Body of pancreas (tissue), 4 donors: ENCODE results near the gene GRHL3. TPM values are rescaled to one million over a fixed set of nuclear protein-coding genes. Genes with fewer than 3 reads are reported as not detected.

ENCODE experiments used
- ATAC-seq: fragments of 150-250 bp; one replicate; pipeline ENCODE4 v1.9.1; 2016
- DNase-seq, 4 donors: peaks; one replicate each; pipeline ENCODE4 v3.0.0-alpha.2; 2019
- H3K27ac ChIP-seq, 4 donors: fragments of 200-600 bp; sonication (generic); 1 replicate in 3 of 4; 2 replicates in 1 of 4; pipeline versions ENCODE4 v1.5.1 to v1.6.1; 2016 to 2019; ENCODE audit warnings: mild to moderate bottlenecking in 1 of 4, mixed read lengths in 1 of 4, moderate library complexity in 1 of 4
- H3K27me3 ChIP-seq, 2 donors: fragments of 200-600 bp; sonication (generic); one replicate each; pipeline ENCODE4 v1.6.0; 2016; ENCODE audit warnings: mild to moderate bottlenecking in 1 of 2
- H3K36me3 ChIP-seq, 2 donors: fragments of 200-600 bp; sonication (generic); replicated peaks in 1 of 2; 2 replicates each; pipeline ENCODE4 v1.5.1; 2016; ENCODE audit warnings: low read depth in 2 of 2; ENCODE audit not compliant: insufficient read depth in 1 of 2
- H3K4me1 ChIP-seq: fragments of 200-600 bp; sonication (generic); one replicate; pipeline ENCODE4 v1.6.0; 2016
- H3K4me3 ChIP-seq, 2 donors: fragments of 200-600 bp; sonication (generic); 1 replicate in 1 of 2; 2 replicates in 1 of 2; pipeline ENCODE4 v1.5.1; 2016 to 2019
- H3K9me3 ChIP-seq, 3 donors: fragments of 200-600 bp; sonication (generic); 1 replicate in 2 of 3; 2 replicates in 1 of 3; pipeline ENCODE4 v1.5.1; 2016
- CTCF ChIP-seq, 7 experiments: fragments of 450-650 bp in 4 of 7; fragments of 200-600 bp in 3 of 7; sonication (generic) in 3 of 7; IDR thresholded peaks; one replicate each; pipeline ENCODE4 v1.5.1; 2016 to 2019; ENCODE audit warnings: antibody characterized with exemption in 7 of 7
- POLR2A ChIP-seq, 3 donors: fragments of 450-650 bp; IDR thresholded peaks; one replicate each; pipeline ENCODE4 v1.6.1; 2016; ENCODE audit warnings: antibody characterized with exemption in 3 of 3, mild to moderate bottlenecking in 2 of 3
- WGBS, 2 donors: methylation state at CpG; one replicate each; pipeline ENCODE4 v1.1.5; 2017; 5-methylcytosine and 5-hydroxymethylcytosine counted together
- intact Hi-C: fragments of 100-400 bp; cut with DNase I; formaldehyde crosslinking; loops from one replicate; pipeline ENCODE4 v1.15.1; 2023
- total RNA-seq, 2 donors: library from RNA; depleted of rRNA; stranded (reverse); fragments of >200 nt; gene quantifications; one replicate each; pipeline ENCODE4 v1.1.0, GENCODE V29; 2016

The GRHL3 gene
- total RNA-seq, 2 donors from 2014 or later, result not detected

GRCh38 chr1:24282491-24282890 is 36.7 kb upstream of the GRHL3 start:
- intact Hi-C loops, result no loop called here
- H3K4me1 ChIP-seq, result peaks cover 14% of the 10 kb centered on the region

GRCh38 chr1:24283326-24284155 is 35.6 kb upstream of the GRHL3 start:
- DNase-seq (peak in 3 of 4 donors; percentile 14 to 46 (median 27)), ATAC-seq (peak; percentile 49)
- Histone ChIP-seq H3K4me3 (no peak overlapping the region), H3K36me3 (no peaks in the 10 kb centered on the region), H3K4me1 (peaks cover 14% of the 10 kb centered on the region), H3K9me3 (no peaks in the 10 kb centered on the region), H3K27me3 (no peaks in the 10 kb centered on the region), H3K27ac (peak overlapping the region in 2 of 4 donors; percentile 17 to 63)
- TF ChIP-seq CTCF (IDR thresholded peaks at IDR 0.05), result no peak
- TF ChIP-seq POLR2A (IDR thresholded peaks at IDR 0.05), result no peak
- WGBS, 2 donors, result 36 to 52% methylated on average over 9 to 10 of the region's 10 CpGs
- intact Hi-C loops, result no loop called here

More at GRCh38 chr1:24282491-24282890, 36.7 kb upstream of the GRHL3 start:
- Histone ChIP-seq H3K9me3 (no peaks in the 10 kb centered on the region), H3K4me3 (no peak overlapping the region), H3K36me3 (no peaks in the 10 kb centered on the region), H3K27me3 (no peaks in the 10 kb centered on the region), H3K27ac (no peak overlapping the region)
- ATAC-seq (no peak), DNase-seq (no peak)
- TF ChIP-seq POLR2A (IDR thresholded peaks at IDR 0.05) (no peak), CTCF (IDR thresholded peaks at IDR 0.05) (no peak)
- 70 to 74% methylated on average over 1 of the region's 1 CpG for WGBS, 2 donors

GRCh38 chr1:24284156-24284471 is 35.0 kb upstream of the GRHL3 start:
- Histone ChIP-seq H3K36me3 (no peaks in the 10 kb centered on the region), H3K27me3 (no peaks in the 10 kb centered on the region), H3K9me3 (no peaks in the 10 kb centered on the region), H3K27ac (peak overlapping the region in 1 of 4 donors; percentile 63), H3K4me1 (peaks cover 14% of the 10 kb centered on the region), H3K4me3 (no peak overlapping the region)
- WGBS, 2 donors, result 80 to 85% methylated on average over 6 to 8 of the region's 8 CpGs
- intact Hi-C loops, result no loop called here
- DNase-seq, result no peak
- ATAC-seq, result peak; percentile 21
- TF ChIP-seq CTCF (IDR thresholded peaks at IDR 0.05) (no peak), POLR2A (IDR thresholded peaks at IDR 0.05) (no peak)

GRCh38 chr1:24285231-24285630 is 33.9 kb upstream of the GRHL3 start:
- Histone ChIP-seq H3K9me3 (no peaks in the 10 kb centered on the region), H3K4me3 (no peak overlapping the region), H3K27ac (no peak overlapping the region), H3K36me3 (no peaks in the 10 kb centered on the region), H3K27me3 (no peaks in the 10 kb centered on the region), H3K4me1 (peaks cover 23% of the 10 kb centered on the region)
- no peak for TF ChIP-seq CTCF (IDR thresholded peaks at IDR 0.05)
- TF ChIP-seq POLR2A (IDR thresholded peaks at IDR 0.05), result no peak
- ATAC-seq (no peak), DNase-seq (no peak)
- intact Hi-C loops, result no loop called here
- WGBS, 2 donors, result 87 to 93% methylated on average over 10 to 13 of the region's 13 CpGs
